ENCODE data around the gene UGT1A10.

UGT1A10 gene

GRCh38 chr2:233793465-233794127 is 157.3 kb downstream of the UGT1A10 start:
- in situ Hi-C loops (cut with HindIII; ENCODE audit: low sequenced_read_pairs): no loop called here
- DNase-seq (ENCODE audit: low read depth): no peak
- no peak for TF ChIP-seq CTCF (IDR thresholded peaks at IDR 0.05; ENCODE audit: low read depth, low read length, missing control alignments)
- no peak overlapping the region for H3K4me3 ChIP-seq (ENCODE audit: low read depth, low read length)

- TF ChIP-seq CTCF (IDR thresholded peaks at IDR 0.05; ENCODE audit: low read depth, low read length, missing control alignments): no peak
- DNase-seq (ENCODE audit: low read depth): no peak
- no peak overlapping the region for H3K4me3 ChIP-seq (ENCODE audit: low read depth, low read length)
- in situ Hi-C loops (cut with HindIII; ENCODE audit: low sequenced_read_pairs): no loop called here
These were observed 157.9 kb downstream of the UGT1A10 start for GRCh38 chr2:233794128-233794658.

- TF ChIP-seq CTCF (IDR thresholded peaks at IDR 0.05; ENCODE audit: low read depth, low read length, missing control alignments): no peak
- in situ Hi-C loops (cut with HindIII; ENCODE audit: low sequenced_read_pairs): no loop called here
These were observed 159.5 kb downstream of the UGT1A10 start for GRCh38 chr2:233795735-233796171.

GRCh38 chr2:233796254-233796653 is 160.0 kb downstream of the UGT1A10 start:
- in situ Hi-C loops (cut with HindIII; ENCODE audit: low sequenced_read_pairs): no loop called here
- no peak for DNase-seq (ENCODE audit: low read depth)
- no peak for TF ChIP-seq CTCF (IDR thresholded peaks at IDR 0.05; ENCODE audit: low read depth, low read length, missing control alignments)
- no peak overlapping the region for H3K4me3 ChIP-seq (ENCODE audit: low read depth, low read length)

More at GRCh38 chr2:233795735-233796171, 159.5 kb downstream of the UGT1A10 start:
- H3K4me3 ChIP-seq (ENCODE audit: low read depth, low read length): no peak overlapping the region
- no peak for DNase-seq (ENCODE audit: low read depth)

GRCh38 chr2:233798335-233799086 is 162.3 kb downstream of the UGT1A10 start:
- DNase-seq (ENCODE audit: low read depth): no peak
- no peak for TF ChIP-seq CTCF (IDR thresholded peaks at IDR 0.05; ENCODE audit: low read depth, low read length, missing control alignments)
- in situ Hi-C loops (cut with HindIII; ENCODE audit: low sequenced_read_pairs): no loop called here

GRCh38 chr2:233799087-233799665 is 162.9 kb downstream of the UGT1A10 start:
- H3K4me3 ChIP-seq (ENCODE audit: low read depth, low read length): no peak overlapping the region
- no peak for TF ChIP-seq CTCF (IDR thresholded peaks at IDR 0.05; ENCODE audit: low read depth, low read length, missing control alignments)
- in situ Hi-C loops (cut with HindIII; ENCODE audit: low sequenced_read_pairs): no loop called here
- no peak for DNase-seq (ENCODE audit: low read depth)

More at GRCh38 chr2:233798335-233799086, 162.3 kb downstream of the UGT1A10 start:
- H3K4me3 ChIP-seq (ENCODE audit: low read depth, low read length): no peak overlapping the region
